BLaER1 treated with 17β-estradiol and CSF1 and Interleukin-3, amounts not matched to agents 10 nM and 100 nM (cell line): ENCODE data around the gene IL34.

Experiments
- H3K27ac ChIP-seq, 11 experiments: shearing (Covaris generic); formaldehyde crosslinking; 2 replicates each; pipeline ENCODE4 v1.8.1; 2022
- H3K27me3 ChIP-seq, 11 experiments: shearing (Covaris generic); formaldehyde crosslinking; 2 replicates each; pipeline ENCODE4 v1.8.1; 2022
- H3K36me3 ChIP-seq, 11 experiments: shearing (Covaris generic); formaldehyde crosslinking; 2 replicates each; pipeline ENCODE4 v1.8.1; 2022
- H3K4me1 ChIP-seq, 10 experiments: shearing (Covaris generic); formaldehyde crosslinking; 2 replicates each; pipeline ENCODE4 v1.8.1; 2022
- H3K4me2 ChIP-seq, 11 experiments: shearing (Covaris generic); formaldehyde crosslinking; 2 replicates each; pipeline ENCODE4 v1.8.1; 2022
- H3K4me3 ChIP-seq, 10 experiments: shearing (Covaris generic); formaldehyde crosslinking; 2 replicates each; pipeline ENCODE4 v1.8.1; 2022
- H3K9ac ChIP-seq, 11 experiments: shearing (Covaris generic); formaldehyde crosslinking; 2 replicates each; pipeline ENCODE4 v1.8.1; 2022
- H3K9me3 ChIP-seq, 11 experiments: shearing (Covaris generic); formaldehyde crosslinking; replicated peaks in 1 of 11; 2 replicates each; pipeline ENCODE4 v1.8.1; 2022
- H4K20me1 ChIP-seq, 11 experiments: shearing (Covaris generic); formaldehyde crosslinking; 2 replicates each; pipeline ENCODE4 v1.8.1; 2022
- Cebpa-rat ChIP-seq, 11 experiments: shearing (Covaris generic); IDR thresholded peaks; 2 replicates each; pipeline ENCODE4 v1.8.1; 2022

The IL34 gene

GRCh38 chr16:70653809-70654771 lies 7.7 kb downstream of the IL34 start:
- Histone ChIP-seq H4K20me1 (no peaks in the 10 kb centered on the region), H3K27me3 (no peaks in the 10 kb centered on the region), H3K4me1 (peaks cover 0 to 9% (median 0%) of the 10 kb centered on the region in 10 experiments; a peak in 6 of 20 replicates), H3K9me3 (no peaks in the 10 kb centered on the region), H3K36me3 (no peaks in the 10 kb centered on the region), H3K9ac (peak overlapping the region in 10 of 11 experiments; percentile 42 to 70 (median 59); a peak in 18 of 22 replicates), H3K4me3 (peak overlapping the region in 6 of 10 experiments; percentile 9 to 38 (median 30); a peak in 7 of 20 replicates), H3K27ac (peak overlapping the region in 8 of 11 experiments; percentile 4 to 39 (median 26); a peak in 9 of 22 replicates), H3K4me2 (peak overlapping the region; percentile 24 to 74 (median 70); a peak in 21 of 22 replicates)
- TF ChIP-seq Cebpa-rat (IDR thresholded peaks at IDR 0.05) = no peak

GRCh38 chr16:70656065-70656711 lies 9.8 kb downstream of the IL34 start:
- H3K9ac ChIP-seq = no peak overlapping the region
- TF ChIP-seq Cebpa-rat (IDR thresholded peaks at IDR 0.05) = no peak
- no peaks in the 10 kb centered on the region for H3K9me3 ChIP-seq
- H3K27ac ChIP-seq = no peak overlapping the region
- no peak overlapping the region for H3K4me3 ChIP-seq
- no peaks in the 10 kb centered on the region for H4K20me1 ChIP-seq
- no peaks in the 10 kb centered on the region for H3K36me3 ChIP-seq
- peaks cover 0 to 10% (median 2%) of the 10 kb centered on the region in 10 experiments; a peak in 6 of 20 replicates for H3K4me1 ChIP-seq
- no peak overlapping the region for H3K4me2 ChIP-seq
- H3K27me3 ChIP-seq = no peaks in the 10 kb centered on the region

GRCh38 chr16:70656712-70657263 lies 10.4 kb downstream of the IL34 start:
- Histone ChIP-seq H3K27ac (no peak overlapping the region), H3K4me2 (no peak overlapping the region), H4K20me1 (peaks cover 0 to 3% (median 0%) of the 10 kb centered on the region in 11 experiments; a peak in 3 of 22 replicates), H3K9ac (no peak overlapping the region), H3K9me3 (no peaks in the 10 kb centered on the region), H3K36me3 (peaks cover 0 to 1% (median 0%) of the 10 kb centered on the region in 11 experiments; a peak in 2 of 22 replicates), H3K4me3 (no peak overlapping the region), H3K27me3 (no peaks in the 10 kb centered on the region), H3K4me1 (peaks cover 0 to 10% (median 2%) of the 10 kb centered on the region in 10 experiments; a peak in 6 of 20 replicates)
- TF ChIP-seq Cebpa-rat (IDR thresholded peaks at IDR 0.05) = no peak

GRCh38 chr16:70657956-70658355 lies 11.6 kb downstream of the IL34 start:
- Histone ChIP-seq H3K36me3 (peaks cover 0 to 12% (median 5%) of the 10 kb centered on the region in 11 experiments; a peak in 7 of 22 replicates), H3K4me2 (no peak overlapping the region), H3K27me3 (no peaks in the 10 kb centered on the region), H3K9me3 (no peaks in the 10 kb centered on the region), H3K4me3 (no peak overlapping the region), H4K20me1 (peaks cover 0 to 12% (median 0%) of the 10 kb centered on the region in 11 experiments; a peak in 5 of 22 replicates), H3K9ac (no peak overlapping the region), H3K27ac (no peak overlapping the region), H3K4me1 (peaks cover 0 to 10% (median 2%) of the 10 kb centered on the region in 10 experiments; a peak in 6 of 20 replicates)
- no peak for TF ChIP-seq Cebpa-rat (IDR thresholded peaks at IDR 0.05)

- H3K9me3 ChIP-seq = no peaks in the 10 kb centered on the region
- no peak for TF ChIP-seq Cebpa-rat (IDR thresholded peaks at IDR 0.05)
- no peak overlapping the region for H3K4me3 ChIP-seq
- H3K4me1 ChIP-seq = peaks cover 0 to 8% (median 1%) of the 10 kb centered on the region in 10 experiments; a peak in 6 of 20 replicates
- no peaks in the 10 kb centered on the region for H3K27me3 ChIP-seq
- H4K20me1 ChIP-seq = peaks cover 0 to 12% (median 0%) of the 10 kb centered on the region in 11 experiments; a peak in 6 of 22 replicates
- H3K36me3 ChIP-seq = peaks cover 2 to 21% (median 11%) of the 10 kb centered on the region in 11 experiments; a peak in 18 of 22 replicates
- no peak overlapping the region for H3K9ac ChIP-seq
- H3K4me2 ChIP-seq = no peak overlapping the region
- H3K27ac ChIP-seq = no peak overlapping the region
These were observed 12.6 kb downstream of the IL34 start for GRCh38 chr16:70658921-70659320.

GRCh38 chr16:70659546-70659945 lies 13.2 kb downstream of the IL34 start:
- H3K9ac ChIP-seq = peak overlapping the region in 1 of 11 experiments; percentile 23; a peak in 1 of 22 replicates
- H3K4me2 ChIP-seq = no peak overlapping the region
- 0 out of 20 replicates have a peak, but pooled peaks cover 0 to 4% (median 0%) of the 10 kb centered on the region in 10 experiments for H3K4me1 ChIP-seq
- peaks cover 9 to 27% (median 17%) of the 10 kb centered on the region in 11 experiments; a peak in 21 of 22 replicates for H3K36me3 ChIP-seq
- no peaks in the 10 kb centered on the region for H3K9me3 ChIP-seq
- no peaks in the 10 kb centered on the region for H3K27me3 ChIP-seq
- H3K4me3 ChIP-seq = no peak overlapping the region
- no peak for TF ChIP-seq Cebpa-rat (IDR thresholded peaks at IDR 0.05)
- no peak overlapping the region for H3K27ac ChIP-seq
- H4K20me1 ChIP-seq = peaks cover 0 to 12% (median 0%) of the 10 kb centered on the region in 11 experiments; a peak in 6 of 22 replicates

- no peak for TF ChIP-seq Cebpa-rat (IDR thresholded peaks at IDR 0.05)
- no peak overlapping the region for H3K27ac ChIP-seq
These were observed 13.8 kb downstream of the IL34 start for GRCh38 chr16:70659953-70660671.

More at GRCh38 chr16:70659953-70660671, 13.8 kb downstream of the IL34 start:
- Histone ChIP-seq H3K4me3 (no peak overlapping the region), H3K4me2 (no peak overlapping the region), H3K9ac (no peak overlapping the region), H3K4me1 (0 out of 20 replicates have a peak, but pooled peaks cover 0 to 4% (median 0%) of the 10 kb centered on the region in 10 experiments), H3K36me3 (peaks cover 14 to 33% (median 23%) of the 10 kb centered on the region in 11 experiments; a peak in 21 of 22 replicates), H4K20me1 (peaks cover 0 to 16% (median 0%) of the 10 kb centered on the region in 11 experiments; a peak in 6 of 22 replicates), H3K27me3 (no peaks in the 10 kb centered on the region), H3K9me3 (no peaks in the 10 kb centered on the region)
